HepG2 (cell line): ENCODE data around the gene KPNB1. TPM values are rescaled to one million over a fixed set of nuclear protein-coding genes. Genes with fewer than 3 reads are reported as not detected.

Experiments
- ATF7 ChIP-seq, 2 experiments: fragments of 450-650 bp in 1 of 2; sonication (generic) in 1 of 2; formaldehyde crosslinking in 1 of 2; IDR thresholded peaks; 2 replicates each; pipeline versions ENCODE4 v1.4.0 to v1.6.1; 2016 to 2020; ENCODE audit warnings: antibody characterized with exemption in 1 of 2, mild to moderate bottlenecking in 1 of 2, missing genetic modification reagents in 1 of 2
- CREB1 ChIP-seq, 2 experiments: fragments of 450-650 bp in 1 of 2; IDR thresholded peaks; 2 replicates each; pipeline ENCODE4 v1.6.1; 2016 to 2017; ENCODE audit warnings: control low read depth in 1 of 2, mild to moderate bottlenecking in 1 of 2, missing compliant biosample characterization in 1 of 2, missing genetic modification characterization in 1 of 2
- EZH2 ChIP-seq: conservative IDR thresholded peaks from 2 replicates; pipeline ENCODE4 v1.6.1; 2012; ENCODE audit warnings: mild to moderate bottlenecking, low read depth, low read length, moderate library complexity
- FOSL2 ChIP-seq: sonication (generic); formaldehyde crosslinking; IDR thresholded peaks from 2 replicates; pipeline ENCODE4 v1.4.0; 2020; ENCODE audit warnings: missing genetic modification reagents
- GTF3A ChIP-seq: sonication (generic); formaldehyde crosslinking; conservative IDR thresholded peaks from 2 replicates; pipeline ENCODE4 v1.4.0; 2020; ENCODE audit warnings: mild to moderate bottlenecking, missing genetic modification reagents
- ISL2 ChIP-seq: sonication (generic); formaldehyde crosslinking; IDR thresholded peaks from 2 replicates; pipeline ENCODE4 v1.5.0; 2020; ENCODE audit warnings: missing genetic modification reagents
- MYC ChIP-seq: sonication (generic); formaldehyde crosslinking; IDR thresholded peaks from 2 replicates; pipeline ENCODE4 v1.9.0; 2021; ENCODE audit warnings: missing genetic modification reagents, borderline replicate concordance
- NCOR1 ChIP-seq: fragments of 200-600 bp; sonication (generic); IDR thresholded peaks from 2 replicates; pipeline ENCODE4 v1.7.0; 2017; ENCODE audit warnings: antibody characterized with exemption, low read length, borderline replicate concordance
- NR2F2 ChIP-seq: IDR thresholded peaks from 2 replicates; pipeline ENCODE4 v1.6.1; 2012; ENCODE audit warnings: low read depth, inconsistent platforms, borderline replicate concordance
- RAD21 ChIP-seq: fragments of 450-650 bp; formaldehyde crosslinking; IDR thresholded peaks from 2 replicates; pipeline ENCODE4 v1.5.0; 2020; ENCODE audit warnings: mild to moderate bottlenecking
- RBM39 ChIP-seq: fragments of 200-400 bp; formaldehyde crosslinking; IDR thresholded peaks from one replicate; pipeline ENCODE4 v1.6.1; 2018; ENCODE audit warnings: antibody characterized with exemption, mild to moderate bottlenecking, low read depth, low read length; ENCODE audit not compliant: poor library complexity, severe bottlenecking
- THYN1 ChIP-seq: sonication (generic); formaldehyde crosslinking; IDR thresholded peaks from 2 replicates; pipeline ENCODE4 v1.8.1; 2023; ENCODE audit warnings: low read depth, mild to moderate bottlenecking, moderate library complexity, missing genetic modification reagents, borderline replicate concordance
- ZBTB7A ChIP-seq: sonication (generic); formaldehyde crosslinking; IDR thresholded peaks from 2 replicates; pipeline ENCODE4 v1.8.0; 2022; ENCODE audit warnings: mild to moderate bottlenecking, missing genetic modification reagents
- ZMYM4 ChIP-seq: sonication (generic); formaldehyde crosslinking; IDR thresholded peaks from 2 replicates; pipeline ENCODE4 v1.8.1; 2023; ENCODE audit warnings: mild to moderate bottlenecking, missing genetic modification reagents
- ZNF205 ChIP-seq: IDR thresholded peaks from 2 replicates; pipeline ENCODE4 v1.6.1; 2018; ENCODE audit warnings: missing biosample characterization, missing genetic modification reagents
- ZNF296 ChIP-seq: sonication (generic); formaldehyde crosslinking; conservative IDR thresholded peaks from 2 replicates; pipeline ENCODE4 v1.5.0; 2020; ENCODE audit warnings: mild to moderate bottlenecking, missing genetic modification reagents
- ZNF484 ChIP-seq: sonication (generic); formaldehyde crosslinking; IDR thresholded peaks from 2 replicates; pipeline ENCODE4 v1.5.1; 2020; ENCODE audit warnings: mild to moderate bottlenecking, low read depth, missing genetic modification reagents, borderline replicate concordance
- ZNF720 ChIP-seq: sonication (generic); formaldehyde crosslinking; IDR thresholded peaks from 2 replicates; pipeline ENCODE4 v1.4.0; 2020; ENCODE audit warnings: missing genetic modification reagents
- ZNF891 ChIP-seq: sonication (generic); formaldehyde crosslinking; IDR thresholded peaks from 2 replicates; pipeline ENCODE4 v1.5.0; 2020; ENCODE audit warnings: mild to moderate bottlenecking, missing genetic modification reagents
- ZSCAN25 ChIP-seq: sonication (generic); formaldehyde crosslinking; IDR thresholded peaks from 2 replicates; pipeline ENCODE4 v1.8.0; 2022; ENCODE audit warnings: mild to moderate bottlenecking, missing genetic modification reagents
- polyA plus RNA-seq, 8 experiments: library from polyadenylated mRNA; depleted of rRNA in 3 of 8; stranded (reverse) in 7 of 8; unstranded in 1 of 8; fragments of >200 nt; fragmentation: Illumina TruSeq in 4 of 8; extraction: Trizol in 4 of 8; gene quantifications; 2 replicates each; pipeline versions ENCODE4 v1.2.1 to v1.2.3, GENCODE V29; 2011 to 2016; ENCODE audit warnings: low read depth in 4 of 8, missing spikeins in 1 of 8, mixed read lengths in 1 of 8; ENCODE audit not compliant: insufficient read depth in 1 of 8
- total RNA-seq, 5 experiments: library from RNA; depleted of rRNA; stranded (reverse); fragments of >200 nt; fragmentation: Illumina TruSeq; extraction: Trizol; gene quantifications; 2 replicates each; pipeline ENCODE4 v1.2.3, GENCODE V29; 2016; ENCODE audit warnings: low read depth in 1 of 5
- TF ChIP-seq, protein P1 (sequence below): sonication (generic); formaldehyde crosslinking; IDR thresholded peaks from 2 replicates; pipeline ENCODE4 v1.4.0; 2020; ENCODE audit warnings: mild to moderate bottlenecking, missing genetic modification reagents
- TF ChIP-seq, protein P2 (sequence below): sonication (generic); formaldehyde crosslinking; IDR thresholded peaks from 2 replicates; pipeline ENCODE4 v1.5.0; 2020; ENCODE audit warnings: mild to moderate bottlenecking, missing genetic modification reagents, borderline replicate concordance
- TF ChIP-seq, protein P3 (sequence below): sonication (generic); formaldehyde crosslinking; conservative IDR thresholded peaks from 2 replicates; pipeline ENCODE4 v1.8.0; 2022; ENCODE audit warnings: missing genetic modification reagents
- TF ChIP-seq, protein P4 (sequence below): sonication (generic); formaldehyde crosslinking; IDR thresholded peaks from 2 replicates; pipeline ENCODE4 v1.5.0; 2020; ENCODE audit warnings: mild to moderate bottlenecking, missing genetic modification reagents

Gene KPNB1
- total and polyA plus RNA-seq, 2 of the 13 experiments (the other 11 are each of a cell fraction or from before 2014, with no cell fraction given): 164 to 424 TPM

DNA sequence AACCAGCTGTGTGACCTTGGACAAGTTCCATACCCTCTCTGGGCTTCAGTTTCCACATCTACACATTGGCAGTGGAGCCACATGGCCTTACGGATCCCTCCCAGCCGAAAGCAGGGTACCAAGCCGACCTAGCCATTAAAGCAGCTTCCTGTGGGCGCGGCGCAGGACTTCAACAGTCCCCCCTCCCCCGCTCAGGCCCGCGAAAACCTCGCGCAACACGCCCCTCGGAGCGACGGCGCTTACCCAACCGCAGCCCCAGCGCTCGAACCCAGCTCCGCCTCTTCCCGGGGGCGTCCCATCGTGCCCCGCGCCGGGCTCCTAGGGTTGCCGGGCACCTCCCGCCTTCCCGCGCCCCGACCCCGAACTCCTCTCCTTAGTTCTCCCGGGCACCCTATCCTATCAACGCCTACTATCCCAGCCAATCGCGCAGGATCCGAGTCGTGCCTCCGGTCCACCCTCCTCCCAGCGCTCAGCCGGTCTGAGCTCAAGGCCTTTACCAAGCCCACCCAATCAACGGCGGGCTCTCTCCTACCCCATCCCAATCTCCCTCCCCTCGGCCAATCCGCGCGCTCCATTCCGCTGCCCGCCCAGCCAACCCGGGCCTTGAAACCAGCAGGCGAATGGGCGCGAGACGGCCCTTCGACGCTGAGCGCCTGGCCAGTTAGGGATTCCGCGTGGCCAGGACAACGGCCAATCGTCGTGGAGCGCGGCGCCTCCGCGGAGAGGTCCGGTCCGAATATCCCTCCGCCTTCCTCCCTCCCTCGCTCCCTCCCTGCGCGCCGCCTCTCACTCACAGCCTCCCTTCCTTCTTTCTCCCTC, at the start of gene KPNB1 (continued):
- TF ChIP-seq NR2F2 (no peak; the same call in 1 of the 2 replicates), THYN1 (CRISPR knock-in tag) (no peak), ATF7 (IDR thresholded peaks at IDR 0.05) (no peak), ATF7 (CRISPR knock-in tag; IDR thresholded peaks at IDR 0.05) (peak; percentile 78; the same call in 1 of the 2 replicates), ZNF484 (no peak), RBM39 (peak; percentile 97), ZSCAN25 (CRISPR knock-in tag) (peak; percentile 94), ZNF205 (peak; percentile 91), GTF3A (CRISPR knock-in tag) (peak; percentile 90; the same call in 1 of the 2 replicates), ZMYM4 (peak; percentile 98), ZNF296 (CRISPR knock-in tag) (no peak), RAD21 (CRISPR knock-in tag) (peak; percentile 41), MYC (CRISPR knock-in tag) (peak; percentile 87), ZNF891 (CRISPR knock-in tag) (no peak), NCOR1 (peak; percentile 31; the same call in 1 of the 2 replicates), EZH2 (no peak), FOSL2 (CRISPR knock-in tag) (peak; percentile 71), ZBTB7A (CRISPR knock-in tag) (peak; percentile 3; the same call in 1 of the 2 replicates), ISL2 (CRISPR knock-in tag) (peak; percentile 10; the same call in 1 of the 2 replicates), CREB1 (IDR thresholded peaks at IDR 0.05) (peak; percentile 92), CREB1 (CRISPR knock-in tag; IDR thresholded peaks at IDR 0.05) (peak; percentile 95), ZNF720 (CRISPR knock-in tag) (0 out of 2 replicates have a peak, but pooled peaks have one; percentile 15)
- TF ChIP-seq, protein P1, sequence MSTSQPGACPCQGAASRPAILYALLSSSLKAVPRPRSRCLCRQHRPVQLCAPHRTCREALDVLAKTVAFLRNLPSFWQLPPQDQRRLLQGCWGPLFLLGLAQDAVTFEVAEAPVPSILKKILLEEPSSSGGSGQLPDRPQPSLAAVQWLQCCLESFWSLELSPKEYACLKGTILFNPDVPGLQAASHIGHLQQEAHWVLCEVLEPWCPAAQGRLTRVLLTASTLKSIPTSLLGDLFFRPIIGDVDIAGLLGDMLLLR (CRISPR knock-in tag): peak; percentile 80; the same call in 1 of the 2 replicates
- TF ChIP-seq, protein P2, sequence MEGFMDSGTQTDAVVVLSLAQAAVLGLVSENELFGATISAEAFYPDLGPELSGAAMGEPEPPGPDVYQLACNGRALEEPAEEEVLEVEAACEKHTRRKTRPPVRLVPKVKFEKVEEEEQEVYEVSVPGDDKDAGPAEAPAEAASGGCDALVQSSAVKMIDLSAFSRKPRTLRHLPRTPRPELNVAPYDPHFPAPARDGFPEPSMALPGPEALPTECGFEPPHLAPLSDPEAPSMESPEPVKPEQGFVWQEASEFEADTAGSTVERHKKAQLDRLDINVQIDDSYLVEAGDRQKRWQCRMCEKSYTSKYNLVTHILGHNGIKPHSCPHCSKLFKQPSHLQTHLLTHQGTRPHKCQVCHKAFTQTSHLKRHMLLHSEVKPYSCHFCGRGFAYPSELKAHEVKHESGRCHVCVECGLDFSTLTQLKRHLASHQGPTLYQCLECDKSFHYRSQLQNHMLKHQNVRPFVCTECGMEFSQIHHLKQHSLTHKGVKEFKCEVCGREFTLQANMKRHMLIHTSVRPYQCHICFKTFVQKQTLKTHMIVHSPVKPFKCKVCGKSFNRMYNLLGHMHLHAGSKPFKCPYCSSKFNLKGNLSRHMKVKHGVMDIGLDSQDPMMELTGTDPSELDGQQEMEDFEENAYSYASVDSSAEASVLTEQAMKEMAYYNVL (CRISPR knock-in tag): peak; percentile 85; the same call in 1 of the 2 replicates
- TF ChIP-seq, protein P3, sequence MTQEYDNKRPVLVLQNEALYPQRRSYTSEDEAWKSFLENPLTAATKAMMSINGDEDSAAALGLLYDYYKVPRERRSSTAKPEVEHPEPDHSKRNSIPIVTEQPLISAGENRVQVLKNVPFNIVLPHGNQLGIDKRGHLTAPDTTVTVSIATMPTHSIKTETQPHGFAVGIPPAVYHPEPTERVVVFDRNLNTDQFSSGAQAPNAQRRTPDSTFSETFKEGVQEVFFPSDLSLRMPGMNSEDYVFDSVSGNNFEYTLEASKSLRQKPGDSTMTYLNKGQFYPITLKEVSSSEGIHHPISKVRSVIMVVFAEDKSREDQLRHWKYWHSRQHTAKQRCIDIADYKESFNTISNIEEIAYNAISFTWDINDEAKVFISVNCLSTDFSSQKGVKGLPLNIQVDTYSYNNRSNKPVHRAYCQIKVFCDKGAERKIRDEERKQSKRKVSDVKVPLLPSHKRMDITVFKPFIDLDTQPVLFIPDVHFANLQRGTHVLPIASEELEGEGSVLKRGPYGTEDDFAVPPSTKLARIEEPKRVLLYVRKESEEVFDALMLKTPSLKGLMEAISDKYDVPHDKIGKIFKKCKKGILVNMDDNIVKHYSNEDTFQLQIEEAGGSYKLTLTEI: no peak
- TF ChIP-seq, protein P4, sequence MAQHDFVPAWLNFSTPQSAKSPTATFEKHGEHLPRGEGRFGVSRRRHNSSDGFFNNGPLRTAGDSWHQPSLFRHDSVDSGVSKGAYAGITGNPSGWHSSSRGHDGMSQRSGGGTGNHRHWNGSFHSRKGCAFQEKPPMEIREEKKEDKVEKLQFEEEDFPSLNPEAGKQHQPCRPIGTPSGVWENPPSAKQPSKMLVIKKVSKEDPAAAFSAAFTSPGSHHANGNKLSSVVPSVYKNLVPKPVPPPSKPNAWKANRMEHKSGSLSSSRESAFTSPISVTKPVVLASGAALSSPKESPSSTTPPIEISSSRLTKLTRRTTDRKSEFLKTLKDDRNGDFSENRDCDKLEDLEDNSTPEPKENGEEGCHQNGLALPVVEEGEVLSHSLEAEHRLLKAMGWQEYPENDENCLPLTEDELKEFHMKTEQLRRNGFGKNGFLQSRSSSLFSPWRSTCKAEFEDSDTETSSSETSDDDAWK (CRISPR knock-in tag): no peak
